Measurements from ENCODE around the gene CCDC192.
A peak's percentile ranks its signal among the peaks of the same experiment; 100 is the strongest.

CCDC192 gene

DNA sequence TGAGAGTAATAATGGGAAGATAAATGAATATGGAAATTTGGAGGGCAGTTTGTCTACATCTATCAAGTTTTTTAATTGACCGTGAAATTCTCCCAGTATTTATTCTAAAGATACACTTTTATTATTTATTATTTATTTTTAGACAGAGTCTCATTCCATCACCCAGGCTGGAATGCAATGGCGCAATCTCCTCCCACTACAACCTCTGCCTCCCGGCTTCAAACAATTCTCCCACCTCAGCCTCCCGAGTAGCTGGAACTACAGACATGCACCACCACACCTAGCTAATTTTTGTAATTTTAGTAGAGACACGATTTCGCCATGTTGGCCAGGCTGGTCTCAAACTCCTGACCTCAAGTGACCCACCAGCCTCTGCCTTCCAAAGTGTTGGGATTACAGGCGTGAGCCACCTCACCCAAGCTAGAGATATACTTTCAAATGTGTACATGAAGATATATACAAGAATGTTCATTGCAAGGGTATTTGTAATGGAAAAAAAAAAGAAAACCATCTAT lies 282.7 kb downstream of the CCDC192 start:
- TF ChIP-seq, protein P1, sequence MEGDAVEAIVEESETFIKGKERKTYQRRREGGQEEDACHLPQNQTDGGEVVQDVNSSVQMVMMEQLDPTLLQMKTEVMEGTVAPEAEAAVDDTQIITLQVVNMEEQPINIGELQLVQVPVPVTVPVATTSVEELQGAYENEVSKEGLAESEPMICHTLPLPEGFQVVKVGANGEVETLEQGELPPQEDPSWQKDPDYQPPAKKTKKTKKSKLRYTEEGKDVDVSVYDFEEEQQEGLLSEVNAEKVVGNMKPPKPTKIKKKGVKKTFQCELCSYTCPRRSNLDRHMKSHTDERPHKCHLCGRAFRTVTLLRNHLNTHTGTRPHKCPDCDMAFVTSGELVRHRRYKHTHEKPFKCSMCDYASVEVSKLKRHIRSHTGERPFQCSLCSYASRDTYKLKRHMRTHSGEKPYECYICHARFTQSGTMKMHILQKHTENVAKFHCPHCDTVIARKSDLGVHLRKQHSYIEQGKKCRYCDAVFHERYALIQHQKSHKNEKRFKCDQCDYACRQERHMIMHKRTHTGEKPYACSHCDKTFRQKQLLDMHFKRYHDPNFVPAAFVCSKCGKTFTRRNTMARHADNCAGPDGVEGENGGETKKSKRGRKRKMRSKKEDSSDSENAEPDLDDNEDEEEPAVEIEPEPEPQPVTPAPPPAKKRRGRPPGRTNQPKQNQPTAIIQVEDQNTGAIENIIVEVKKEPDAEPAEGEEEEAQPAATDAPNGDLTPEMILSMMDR (IDR thresholded peaks at IDR 0.05; ENCODE audit: low read depth, low read length), result no peak

DNA sequence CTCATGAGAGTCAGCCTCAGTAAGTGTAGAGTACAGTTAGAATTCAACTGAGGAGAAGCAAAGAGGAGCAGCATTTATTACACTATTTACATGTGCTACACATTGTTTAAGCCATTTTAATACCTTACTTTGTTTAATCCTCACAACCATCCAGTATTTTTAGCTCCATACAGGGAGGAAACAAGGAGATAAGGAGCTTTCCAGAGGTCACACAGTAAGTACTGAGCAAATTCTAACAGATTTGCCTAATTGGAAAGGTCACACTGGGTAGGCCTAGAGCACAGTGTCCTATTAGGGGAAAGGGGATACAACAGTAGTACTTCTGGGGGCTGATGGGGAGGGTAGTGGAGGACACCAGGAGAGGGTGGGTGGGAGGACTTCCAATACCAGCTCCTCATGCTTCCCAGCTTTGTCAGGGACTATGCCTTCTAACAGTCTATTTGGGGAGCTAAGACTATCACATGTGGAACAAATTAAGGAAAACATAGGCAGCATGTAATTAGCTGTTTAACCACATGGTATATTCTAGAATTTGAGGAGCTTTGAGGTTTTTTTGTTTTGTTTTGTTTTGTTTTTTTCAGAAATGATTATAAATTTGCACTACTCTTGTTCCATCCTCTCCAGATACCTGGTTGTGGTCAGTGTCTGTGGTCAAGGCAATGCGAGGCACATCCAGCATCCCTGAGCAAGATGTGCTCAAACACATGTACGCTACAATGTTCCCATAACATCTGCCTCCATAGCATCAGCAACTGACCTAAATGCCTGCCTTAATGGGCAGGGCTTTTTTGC lies 284.4 kb downstream of the CCDC192 start:
- Histone ChIP-seq H3K27ac (no peak overlapping the region), H3K36me3 (no peaks in the 10 kb centered on the region), H3K27me3 (ENCODE audit: insufficient read depth, low read depth, severe bottlenecking) (no peaks in the 10 kb centered on the region), H3K9me3 (ENCODE audit: severe bottlenecking) (no peaks in the 10 kb centered on the region), H3K4me3 (ENCODE audit: low read depth, low read length) (no peak overlapping the region)
- TF ChIP-seq, protein P1 (IDR thresholded peaks at IDR 0.05; ENCODE audit: low read depth, low read length), result no peak
- peak; percentile 32 for DNase-seq

More for the DNA sequence above, 282.7 kb downstream of the CCDC192 start:
- Histone ChIP-seq H3K27ac (no peak overlapping the region), H3K27me3 (ENCODE audit: insufficient read depth, low read depth, severe bottlenecking) (no peaks in the 10 kb centered on the region), H3K4me3 (ENCODE audit: low read depth, low read length) (no peak overlapping the region), H3K36me3 (no peaks in the 10 kb centered on the region), H3K9me3 (ENCODE audit: severe bottlenecking) (no peaks in the 10 kb centered on the region)
- no peak for DNase-seq

DNA sequence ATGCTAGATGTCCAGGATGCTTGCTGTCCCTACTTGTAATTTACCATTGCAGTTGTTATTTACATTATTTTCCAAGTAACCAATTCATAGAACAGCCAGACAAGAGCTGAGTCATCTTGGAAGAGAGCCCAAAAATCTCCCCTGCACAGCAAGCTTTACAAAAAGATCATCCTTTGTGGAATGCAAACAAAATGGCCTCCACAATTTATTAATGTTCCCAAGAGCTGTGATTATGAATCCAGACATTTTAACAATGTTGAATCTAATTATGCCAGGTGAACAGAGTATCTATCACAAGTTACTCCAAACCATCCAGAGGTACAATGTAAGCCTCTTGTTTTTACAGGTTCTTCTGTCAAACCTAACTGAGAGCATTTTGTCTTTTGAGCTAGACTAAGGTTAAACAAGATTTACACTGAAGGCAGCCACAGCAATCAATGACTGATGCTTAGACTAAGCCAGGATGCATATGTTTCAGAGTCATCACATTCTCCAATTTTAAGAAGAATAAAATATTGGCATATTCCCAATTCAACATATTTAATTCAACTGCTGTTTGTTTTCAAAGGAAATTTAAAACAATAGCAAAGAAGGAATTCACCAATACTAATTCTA lies 285.1 kb downstream of the CCDC192 start:
- Histone ChIP-seq H3K27ac (no peak overlapping the region), H3K36me3 (no peaks in the 10 kb centered on the region), H3K9me3 (ENCODE audit: severe bottlenecking) (no peaks in the 10 kb centered on the region), H3K4me3 (ENCODE audit: low read depth, low read length) (no peak overlapping the region), H3K27me3 (ENCODE audit: insufficient read depth, low read depth, severe bottlenecking) (no peaks in the 10 kb centered on the region)
- DNase-seq, result no peak
- TF ChIP-seq, protein P1 (IDR thresholded peaks at IDR 0.05; ENCODE audit: low read depth, low read length), result no peak

All from WERI-Rb-1 (cell line).